Activated CD8-positive, alpha-beta T cell treated with anti-CD3 and anti-CD28 coated beads for 36 hours (primary cell): ENCODE measurements around the gene FTH1. TPM values are rescaled to one million over a fixed set of nuclear protein-coding genes. Genes with fewer than 3 reads are reported as not detected.

Source experiments
- ATAC-seq: fragments of 200-7000 bp; cut with Tn5 transposase; one replicate; pipeline ENCODE4 v1.10.0; 2021; ENCODE audit warnings: mild to moderate bottlenecking, moderate library complexity
- CTCF ChIA-PET: fragments of 350-600 bp; sonication (Branson Sonifier 250); formaldehyde crosslinking; loops from one replicate; lab custom pipeline; 2021; ENCODE audit warnings: antibody characterized with exemption; lab: Charles Lee
- POLR2A ChIA-PET: fragments of 350-600 bp; sonication (Branson Sonifier 250); formaldehyde crosslinking; loops from one replicate; lab custom pipeline; 2021; ENCODE audit warnings: antibody characterized with exemption; lab: Charles Lee
- DNase-seq: peaks from one replicate; pipeline ENCODE4 v3.0.0-alpha.2; 2020
- H3K27ac Mint-ChIP-seq: one replicate; pipeline ENCODE4 v1.8.0; 2021; ENCODE audit warnings: mild to moderate bottlenecking, mixed read lengths
- H3K27me3 Mint-ChIP-seq: one replicate; pipeline ENCODE4 v1.8.0; 2021; ENCODE audit warnings: mixed read lengths
- H3K36me3 Mint-ChIP-seq: one replicate; pipeline ENCODE4 v1.8.0; 2021; ENCODE audit warnings: low read depth, mixed read lengths
- H3K4me1 Mint-ChIP-seq: one replicate; pipeline ENCODE4 v1.8.0; 2021; ENCODE audit warnings: low read depth, mixed read lengths
- H3K4me3 Mint-ChIP-seq: one replicate; pipeline ENCODE4 v1.8.0; 2021; ENCODE audit warnings: mild to moderate bottlenecking, moderate library complexity, mixed read lengths
- H3K9me3 Mint-ChIP-seq: one replicate; pipeline ENCODE4 v1.8.0; 2021; ENCODE audit warnings: mixed read lengths
- CTCF ChIP-seq: fragments of 200-600 bp; IDR thresholded peaks from one replicate; pipeline ENCODE4 v1.8.0; 2022; ENCODE audit warnings: antibody characterized with exemption, mild to moderate bottlenecking
- intact Hi-C: fragments of 100-400 bp; cut with micrococcal nuclease; formaldehyde crosslinking; loops from one replicate; pipeline ENCODE4 v1.10.0; 2022
- total RNA-seq, 2 experiments: library from RNA; stranded (reverse); gene quantifications; one replicate each; pipeline ENCODE4 v1.2.3, GENCODE V29; 2021

Gene FTH1
- total RNA-seq, 2 experiments from 2014 or later: 700 to 729 TPM

DNA sequence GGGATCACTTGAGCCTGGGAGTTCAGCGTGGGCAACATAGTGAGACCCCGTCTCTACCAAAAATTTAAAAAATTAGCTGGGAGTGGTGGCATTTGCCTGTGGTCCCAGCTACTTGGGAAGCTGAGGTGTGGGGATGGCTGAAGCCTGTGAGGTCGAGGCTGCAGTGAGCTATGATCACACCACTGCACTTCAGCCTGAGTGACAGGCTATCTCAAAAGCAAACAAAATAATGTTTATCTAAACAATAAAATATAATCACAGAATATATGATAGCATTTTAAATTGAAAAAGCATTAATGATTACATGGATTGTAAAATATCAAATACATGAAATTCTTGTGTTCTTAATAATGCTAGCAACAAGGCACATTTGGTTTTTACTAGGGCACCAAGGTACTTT lies 14.6 kb downstream of the FTH1 start:
- Mint-ChIP-seq H3K27ac (no peak overlapping the region), H3K27me3 (peaks cover 29% of the 10 kb centered on the region), H3K4me1 (peaks cover 8% of the 10 kb centered on the region), H3K36me3 (no peaks in the 10 kb centered on the region), H3K4me3 (no peak overlapping the region), H3K9me3 (no peaks in the 10 kb centered on the region)
- POLR2A ChIA-PET: interaction anchor here (1.6 kb wide), 1 partner anchor 18 kb away, joined by 3 read pairs; no protein-coding TSS in a partner anchor
- intact Hi-C loops: no loop called here
- CTCF ChIA-PET: interaction anchor here (1.0 to 11.9 kb wide), 3 partner anchors 53 to 155 kb away, joined by 5 to 215 read pairs (median 112); no protein-coding TSS in a partner anchor
- DNase-seq: no peak
- TF ChIP-seq CTCF: no peak
- ATAC-seq: no peak

DNA sequence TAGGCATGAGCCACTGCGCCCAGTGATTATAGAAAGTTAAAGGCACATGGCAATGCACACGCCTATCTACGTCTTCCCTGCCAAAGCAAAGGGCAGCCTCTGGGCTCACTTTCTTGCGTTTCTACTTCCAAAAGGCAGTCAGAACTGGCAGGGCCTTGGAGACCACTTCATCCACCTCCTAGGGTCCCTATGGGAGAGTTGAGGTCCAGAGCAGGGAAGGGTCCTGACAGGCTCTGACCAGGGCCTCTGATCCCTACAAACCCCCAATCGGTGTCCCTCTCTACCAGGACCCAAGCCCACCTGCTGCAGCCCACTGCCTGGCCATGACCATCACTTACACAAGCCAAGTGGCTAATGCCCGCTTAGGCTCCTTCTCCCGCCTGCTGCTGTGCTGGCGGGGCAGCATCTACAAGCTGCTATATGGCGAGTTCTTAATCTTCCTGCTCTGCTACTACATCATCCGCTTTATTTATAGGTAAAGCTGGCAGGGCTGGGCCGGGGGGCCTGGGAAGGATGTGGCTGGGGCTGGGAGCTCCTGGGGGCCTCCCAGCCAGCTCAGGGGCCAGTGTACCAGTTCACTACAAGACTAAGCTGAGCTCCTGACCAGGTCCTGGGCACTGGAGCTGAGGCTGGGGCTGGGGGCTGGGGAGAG lies 15.8 kb downstream of the FTH1 start:
- H3K4me3 Mint-ChIP-seq: no peak overlapping the region
- CTCF ChIA-PET: interaction anchor here (1.2 to 11.9 kb wide), 4 partner anchors 52 to 157 kb away, joined by 3 to 215 read pairs (median 82); no protein-coding TSS in a partner anchor
- H3K27ac Mint-ChIP-seq: no peak overlapping the region

DNA sequence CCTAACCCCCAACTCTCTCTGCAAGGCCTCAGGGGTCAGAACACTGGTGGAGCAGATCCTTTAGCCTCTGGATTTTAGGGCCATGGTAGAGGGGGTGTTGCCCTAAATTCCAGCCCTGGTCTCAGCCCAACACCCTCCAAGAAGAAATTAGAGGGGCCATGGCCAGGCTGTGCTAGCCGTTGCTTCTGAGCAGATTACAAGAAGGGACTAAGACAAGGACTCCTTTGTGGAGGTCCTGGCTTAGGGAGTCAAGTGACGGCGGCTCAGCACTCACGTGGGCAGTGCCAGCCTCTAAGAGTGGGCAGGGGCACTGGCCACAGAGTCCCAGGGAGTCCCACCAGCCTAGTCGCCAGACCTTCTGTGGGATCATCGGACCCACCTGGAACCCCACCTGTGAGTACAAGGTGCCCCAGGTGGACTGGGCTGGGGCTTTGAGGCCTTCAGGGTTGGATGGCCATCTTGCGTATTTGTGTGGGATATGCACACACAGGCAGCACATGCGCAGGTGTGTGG lies 17.3 kb downstream of the FTH1 start, which contains the start of gene BEST1:
Gene BEST1, plus strand, starts transcription at position 317 of the 513 bp plus-strand sequence. CDS start 1,456 bp downstream, outside the sequence.
- no peaks in the 10 kb centered on the region for H3K36me3 Mint-ChIP-seq
- intact Hi-C loops: no loop called here
- no peak within 1 kb of the TSS for H3K4me3 Mint-ChIP-seq
- H3K9me3 Mint-ChIP-seq: no peaks in the 10 kb centered on the region
- H3K27me3 Mint-ChIP-seq: peaks cover 15% of the 10 kb centered on the region
- DNase-seq (no peak), ATAC-seq (no peak)
- CTCF ChIA-PET: interaction anchor here (0.8 to 11.9 kb wide), 6 partner anchors 10 to 158 kb away, joined by 3 to 215 read pairs (median 30); no protein-coding TSS in a partner anchor
- peaks cover 8% of the 10 kb centered on the region for H3K4me1 Mint-ChIP-seq
- peak within 1 kb of the TSS; percentile 52 for H3K27ac Mint-ChIP-seq
- TF ChIP-seq CTCF: no peak
- POLR2A ChIA-PET: interaction anchor here (0.8 to 1.2 kb wide), 3 partner anchors 16 to 18 kb away, joined by 3 to 5 read pairs (median 4); partner anchors contain the start of gene FTH1

More for the DNA sequence above, 15.8 kb downstream of the FTH1 start:
- no peak for TF ChIP-seq CTCF
- Mint-ChIP-seq H3K27me3 (peaks cover 27% of the 10 kb centered on the region), H3K9me3 (no peaks in the 10 kb centered on the region), H3K36me3 (no peaks in the 10 kb centered on the region), H3K4me1 (peaks cover 8% of the 10 kb centered on the region)
- ATAC-seq (no peak), DNase-seq (no peak)
- intact Hi-C loops: no loop called here
- POLR2A ChIA-PET: no interaction called here

GRCh38 chr11:61949169-61950034 lies 18.0 kb downstream of the FTH1 start:
- Mint-ChIP-seq H3K4me3 (no peak overlapping the region), H3K27ac (peak overlapping the region; percentile 52), H3K36me3 (no peaks in the 10 kb centered on the region), H3K27me3 (peaks cover 8% of the 10 kb centered on the region), H3K4me1 (peaks cover 8% of the 10 kb centered on the region), H3K9me3 (no peaks in the 10 kb centered on the region)
- no peak for TF ChIP-seq CTCF
- POLR2A ChIA-PET: interaction anchor here (1.1 kb wide), 1 partner anchor 18 kb away, joined by 3 read pairs; the partner anchor contains the start of gene FTH1
- ATAC-seq (peak; percentile 76), DNase-seq (peak; percentile 68)
- CTCF ChIA-PET: interaction anchor here (0.8 to 11.9 kb wide), 7 partner anchors 10 to 159 kb away, joined by 3 to 215 read pairs (median 21); no protein-coding TSS in a partner anchor
- intact Hi-C loops: loop anchor here (5.0 kb wide), 1 partner anchor 52 kb away; no protein-coding TSS in a partner anchor
